GM10248 (cell line): ENCODE data around the gene GRID2.

Source experiments
- CTCF ChIA-PET: fragments of 300-600 bp; sonication (Branson Sonifier 250); formaldehyde crosslinking; extraction: SDS; loops from one replicate; lab custom pipeline; 2021; ENCODE audit warnings: antibody characterized with exemption; lab: Yijun Ruan, JAX
- POLR2A ChIA-PET: fragments of 350-650 bp; sonication (Branson Sonifier 250); formaldehyde crosslinking; extraction: SDS; loops from one replicate; lab custom pipeline; 2020; ENCODE audit warnings: antibody characterized with exemption; lab: Yijun Ruan, JAX
- DNase-seq: peaks from one replicate; pipeline ENCODE4 v3.0.0; 2012; ENCODE audit errors: extremely low spot score
- CTCF ChIP-seq: IDR thresholded peaks from 2 replicates; pipeline ENCODE4 v1.5.1; 2012; ENCODE audit warnings: mild to moderate bottlenecking, low read depth; ENCODE audit errors: extremely low read depth, missing control alignments, control extremely low read depth

Gene GRID2

GRCh38 chr4:93444860-93445259 is 1141.1 kb downstream of the GRID2 start:
- no peak for DNase-seq
- TF ChIP-seq CTCF, result no peak
- POLR2A ChIA-PET, result no interaction called here
- CTCF ChIA-PET, result no interaction called here

- ChIA-PET CTCF (interaction anchor here (1.0 kb wide), 1 partner anchor 10 kb away, joined by 3 read pairs; no protein-coding TSS in a partner anchor), POLR2A (no interaction called here)
- no peak for TF ChIP-seq CTCF
- no peak for DNase-seq
Measured at GRCh38 chr4:93446038-93446437, 1142.3 kb downstream of the GRID2 start.

- ChIA-PET POLR2A (no interaction called here), CTCF (no interaction called here)
- no peak for DNase-seq
- TF ChIP-seq CTCF, result no peak
Measured at GRCh38 chr4:93448691-93449293, 1145.0 kb downstream of the GRID2 start.

- no peak for TF ChIP-seq CTCF
- DNase-seq, result no peak
- ChIA-PET POLR2A (no interaction called here), CTCF (interaction anchor here (0.6 to 0.7 kb wide), 2 partner anchors 10 to 15 kb away, joined by 3 to 4 read pairs; no protein-coding TSS in a partner anchor)
Measured at GRCh38 chr4:93451954-93452353, 1148.2 kb downstream of the GRID2 start.

- no peak for TF ChIP-seq CTCF
- ChIA-PET CTCF (no interaction called here), POLR2A (no interaction called here)
Measured at GRCh38 chr4:93461541-93461940, 1157.8 kb downstream of the GRID2 start.

GRCh38 chr4:93466446-93466845 is 1162.7 kb downstream of the GRID2 start:
- POLR2A ChIA-PET, result no interaction called here
- CTCF ChIA-PET, result no interaction called here
- no peak for TF ChIP-seq CTCF
- no peak for DNase-seq

More at GRCh38 chr4:93461541-93461940, 1157.8 kb downstream of the GRID2 start:
- no peak for DNase-seq
